T-helper 2 cell treated with Interferon-gamma antibody and Interleukin-4, amounts not matched to agents 100 ng/mL and 5 ng/mL, for 36 hours (primary cell): Measurements from ENCODE around the gene VCPKMT. TPM values are rescaled to one million over a fixed set of nuclear protein-coding genes. Genes with fewer than 3 reads are reported as not detected.
"Not testable (repeated sequence)": the region's sequence is repeated elsewhere in the genome, so short reads cannot be mapped to it uniquely, and the experiment has no call there.

ENCODE experiments used
- intact Hi-C: fragments of 100-400 bp; cut with micrococcal nuclease; formaldehyde crosslinking; loops from one replicate; pipeline ENCODE4 v1.15.1; 2023
- total RNA-seq: library from RNA; stranded (reverse); gene quantifications from 2 replicates; pipeline ENCODE4 v1.2.3, GENCODE V29; 2022

Gene VCPKMT
- total RNA-seq, 1 donor from 2014 or later, result 11.1 TPM

DNA sequence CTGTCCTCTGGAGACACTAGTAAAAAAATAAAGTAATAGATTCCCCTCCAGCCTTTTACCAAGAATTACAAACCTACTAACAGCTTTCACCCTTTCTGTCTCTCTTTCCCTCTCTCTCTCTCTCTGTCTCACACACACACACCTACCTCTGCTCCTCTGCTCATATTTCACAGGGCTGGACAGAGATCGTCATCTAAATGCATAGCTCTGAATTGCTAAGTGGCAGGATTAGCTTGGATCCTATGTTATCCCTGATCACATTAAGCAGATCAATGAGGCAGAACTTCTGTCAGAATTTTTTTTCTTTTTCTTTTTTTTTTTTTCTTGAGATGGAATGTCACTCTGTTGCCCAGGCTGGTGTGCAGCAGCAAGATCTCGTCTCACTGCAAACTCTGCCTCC lies 22.9 kb downstream of the VCPKMT start:
- intact Hi-C loops, result no loop called here

- intact Hi-C loops, result no loop called here
Observed at GRCh38 chr14:50092006-50092555, 24.3 kb downstream of the VCPKMT start.

GRCh38 chr14:50091240-50091913 lies 25.0 kb downstream of the VCPKMT start:
- intact Hi-C loops, result no loop called here

- intact Hi-C loops, result no loop called here
Observed at GRCh38 chr14:50089208-50089607, 27.2 kb downstream of the VCPKMT start.

- intact Hi-C loops, result no loop called here
Observed at GRCh38 chr14:50088731-50089130, 27.6 kb downstream of the VCPKMT start.

GRCh38 chr14:50088117-50088515 lies 28.3 kb downstream of the VCPKMT start:
- intact Hi-C loops, result no loop called here

GRCh38 chr14:50087341-50088116 lies 28.8 kb downstream of the VCPKMT start:
- intact Hi-C loops, result no loop called here

- intact Hi-C loops, result no loop called here
Observed at GRCh38 chr14:50086321-50086711, 30.1 kb downstream of the VCPKMT start.

GRCh38 chr14:50085570-50086320 lies 30.6 kb downstream of the VCPKMT start:
- intact Hi-C loops, result no loop called here

GRCh38 chr14:50084666-50085065 lies 31.7 kb downstream of the VCPKMT start:
- intact Hi-C loops, result no loop called here

DNA sequence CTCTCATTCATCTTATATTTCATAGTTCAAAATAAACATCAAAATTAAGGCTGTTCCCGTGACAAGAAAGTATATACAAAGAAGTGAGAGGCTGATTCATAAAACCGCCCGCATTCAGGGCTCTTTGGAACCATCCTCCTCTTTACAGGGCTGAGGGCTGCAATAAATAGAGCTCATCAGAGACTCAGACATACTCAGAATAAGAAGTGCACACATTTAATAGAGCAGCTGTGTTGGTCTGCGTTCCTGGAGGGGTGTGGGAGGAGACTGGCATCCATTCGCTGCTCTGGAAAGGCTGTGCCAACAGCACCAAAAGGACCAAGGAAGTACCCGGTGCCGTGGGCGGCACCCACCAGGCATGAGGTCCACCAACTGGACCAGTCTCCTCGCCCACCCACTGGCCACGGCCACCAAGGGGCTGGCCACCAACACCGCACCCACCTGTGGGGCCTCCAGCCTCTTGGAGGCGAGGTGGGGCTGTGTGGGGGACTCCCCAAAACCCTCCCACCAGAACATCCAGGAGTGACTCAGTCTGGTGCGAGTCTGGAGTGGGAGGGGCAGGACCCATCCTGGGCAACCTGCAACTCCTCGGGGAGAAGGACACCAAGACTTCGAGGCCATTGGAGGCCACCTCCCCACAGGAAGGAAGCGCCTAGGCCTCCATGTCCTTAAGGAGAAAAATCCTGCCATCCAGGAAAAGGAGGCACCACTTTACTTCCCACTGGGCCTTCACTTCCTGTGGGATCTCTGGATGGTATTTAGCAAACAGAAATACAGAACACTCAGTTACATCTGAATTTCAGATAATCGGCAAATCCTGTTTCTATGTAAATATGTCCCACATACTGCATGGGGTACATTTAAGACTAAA lies 32.7 kb downstream of the VCPKMT start:
- intact Hi-C loops, result loop anchor here (1.0 kb wide), 7 partner anchors 13 to 220 kb away; no protein-coding TSS in a partner anchor

- intact Hi-C loops, result loop anchor here (1.0 kb wide), 7 partner anchors 13 to 220 kb away; no protein-coding TSS in a partner anchor
Observed at GRCh38 chr14:50082784-50083466, 33.4 kb downstream of the VCPKMT start.

DNA sequence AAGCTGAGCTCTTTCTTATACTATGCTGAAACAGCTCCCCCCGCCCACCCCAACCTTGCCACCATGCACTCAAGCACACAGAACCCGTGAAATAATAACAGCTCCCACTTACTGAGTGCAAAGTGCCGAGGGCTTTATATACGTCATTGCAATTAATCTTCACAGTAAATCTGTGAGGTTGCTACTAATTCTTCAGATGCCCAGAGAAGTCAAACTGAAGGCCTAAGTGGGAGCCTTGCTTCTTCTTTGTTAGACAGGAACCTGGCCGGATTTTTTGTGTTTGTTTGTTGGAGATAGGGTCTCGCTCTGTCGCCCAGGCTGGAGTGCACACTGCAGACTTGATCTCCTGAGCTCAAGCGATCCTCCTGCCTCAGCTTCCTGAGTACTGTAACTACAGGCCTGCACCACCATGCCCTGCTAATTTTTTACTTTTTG lies 34.0 kb downstream of the VCPKMT start:
- intact Hi-C loops, result no loop called here

- intact Hi-C loops, result not testable (repeated sequence)
Observed at GRCh38 chr14:50079103-50079502, 37.3 kb downstream of the VCPKMT start.

DNA sequence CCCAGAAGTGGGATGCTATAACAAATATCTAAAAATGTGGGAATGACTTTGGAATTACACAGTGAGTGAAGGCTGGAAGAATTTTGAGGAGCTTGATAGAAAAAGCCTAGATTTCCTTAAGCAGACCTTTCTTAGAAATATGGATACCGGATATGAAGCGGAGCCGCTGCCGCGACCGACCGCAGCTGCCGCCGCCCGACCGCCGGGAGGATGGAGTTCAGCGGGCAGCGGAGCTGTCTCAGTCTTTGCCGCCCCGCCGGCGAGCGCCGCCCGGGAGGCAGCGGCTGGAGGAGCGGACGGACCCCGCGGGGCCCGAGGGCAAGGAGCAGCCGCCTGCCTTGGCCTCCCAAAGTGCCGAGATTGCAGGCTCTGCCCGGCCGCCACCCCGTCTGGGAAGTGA lies 42.7 kb downstream of the VCPKMT start:
- intact Hi-C loops, result not testable (repeated sequence)

GRCh38 chr14:50072395-50072794 lies 44.0 kb downstream of the VCPKMT start:
- intact Hi-C loops, result no loop called here

- intact Hi-C loops, result no loop called here
Observed at GRCh38 chr14:50070840-50071548, 45.4 kb downstream of the VCPKMT start.

- intact Hi-C loops, result no loop called here
Observed at GRCh38 chr14:50070230-50070629, 46.1 kb downstream of the VCPKMT start.

DNA sequence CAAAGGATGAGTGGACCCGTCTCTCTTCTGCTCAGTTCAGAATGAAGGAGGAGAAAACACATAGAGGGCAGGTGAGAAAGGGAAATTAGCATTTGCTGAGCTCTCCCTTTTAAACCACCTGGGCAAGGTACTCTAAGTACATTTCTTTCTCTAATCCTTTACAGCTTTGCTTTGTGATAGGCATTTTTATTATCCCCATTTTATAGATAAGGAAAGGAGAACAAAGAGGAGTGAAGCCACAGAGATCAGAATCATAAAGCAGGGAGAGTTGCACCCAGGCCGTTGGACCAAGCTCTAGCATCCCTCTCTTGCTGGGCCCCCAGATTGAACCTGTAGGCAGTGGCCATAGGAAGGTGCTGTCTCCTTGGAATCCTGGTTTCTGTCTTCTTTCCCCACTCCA lies 47.0 kb downstream of the VCPKMT start:
- intact Hi-C loops, result no loop called here
